ENCODE results near the gene LARP1. TPM values are rescaled to one million over a fixed set of nuclear protein-coding genes. Genes with fewer than 3 reads are reported as not detected.

Gene LARP1
- total and polyA plus RNA-seq, 12 donors = 26.4 to 197 (median 163) TPM

- DNase-seq = no peak
- 61 to 70% methylated on average over 9 of the region's 9 CpGs for WGBS, 2 donors
- no peaks in the 10 kb centered on the region for H3K9me3 ChIP-seq
- no peak overlapping the region for H3K4me3 ChIP-seq
- peaks cover 0 to 21% (median 0%) of the 10 kb centered on the region in 9 donors for H3K4me1 ChIP-seq
- H3K36me3 ChIP-seq = peaks cover 6 to 100% (median 82%) of the 10 kb centered on the region in 9 donors
- ATAC-seq = peak in 1 of 8 donors; percentile 31
- no peak for TF ChIP-seq CTCF (IDR thresholded peaks at IDR 0.05)
- H3K27ac ChIP-seq = no peak overlapping the region
- H3K27me3 ChIP-seq = no peaks in the 10 kb centered on the region
- intact Hi-C loops (cut with DNase I) = loop anchor here in 2 of 10 donors (5.0 kb wide), 3 partner anchors 35 to 110 kb away; partner anchors contain the start of gene LARP1 (in 1 of the 2)
Observed at GRCh38 chr5:154802050-154802449, 46.9 kb downstream of the LARP1 start.

GRCh38 chr5:154806176-154806575, 51.0 kb downstream of the LARP1 start:
- H3K4me3 ChIP-seq = no peak overlapping the region
- TF ChIP-seq CTCF (IDR thresholded peaks at IDR 0.05) = no peak
- peaks cover 0 to 100% (median 94%) of the 10 kb centered on the region in 9 donors for H3K36me3 ChIP-seq
- peaks cover 0 to 5% (median 0%) of the 10 kb centered on the region in 9 donors for H3K4me1 ChIP-seq
- no peak for ATAC-seq
- WGBS, 2 donors = 80 to 84% methylated on average over 4 of the region's 4 CpGs
- no peaks in the 10 kb centered on the region for H3K9me3 ChIP-seq
- no peak overlapping the region for H3K27ac ChIP-seq
- intact Hi-C loops (cut with DNase I) = no loop called here
- no peak for DNase-seq
- no peaks in the 10 kb centered on the region for H3K27me3 ChIP-seq

GRCh38 chr5:154811239-154811638, 56.1 kb downstream of the LARP1 start:
- no peak for TF ChIP-seq CTCF (IDR thresholded peaks at IDR 0.05)
- Histone ChIP-seq H3K36me3 (peaks cover 0 to 100% (median 75%) of the 10 kb centered on the region in 9 donors), H3K4me1 (peaks cover 0 to 14% (median 0%) of the 10 kb centered on the region in 9 donors), H3K27ac (peak overlapping the region in 1 of 10 donors; percentile 9), H3K9me3 (no peaks in the 10 kb centered on the region), H3K4me3 (no peak overlapping the region), H3K27me3 (no peaks in the 10 kb centered on the region)
- intact Hi-C loops (cut with DNase I) = loop anchor here in 5 of 10 donors (2.0 to 5.0 kb wide), 3 partner anchors 156 to 160 kb away; no protein-coding TSS in a partner anchor
- DNase-seq (no peak), ATAC-seq (no peak)
- WGBS, 2 donors = 85 to 88% methylated on average over 7 of the region's 7 CpGs

- intact Hi-C loops (cut with DNase I) = loop anchor here (1.0 to 5.0 kb wide), 5 partner anchors 157 to 162 kb away; no protein-coding TSS in a partner anchor
- Histone ChIP-seq H3K27ac (peak overlapping the region in 1 of 10 donors; percentile 9), H3K27me3 (no peaks in the 10 kb centered on the region), H3K4me3 (no peak overlapping the region), H3K4me1 (peaks cover 0 to 17% (median 4%) of the 10 kb centered on the region in 9 donors), H3K9me3 (no peaks in the 10 kb centered on the region), H3K36me3 (peaks cover 0 to 100% (median 71%) of the 10 kb centered on the region in 9 donors)
- TF ChIP-seq CTCF (IDR thresholded peaks at IDR 0.05) = peak; percentile 81 to 92 (median 90)
- peak; percentile 33 to 74 (median 62) for ATAC-seq
- DNase-seq = peak; percentile 36 to 60
- 24 to 30% methylated on average over 3 of the region's 3 CpGs for WGBS, 2 donors
Observed at GRCh38 chr5:154811653-154812465, 56.7 kb downstream of the LARP1 start.

All from heart right ventricle (tissue), 16 donors.